ENCODE data around the gene ZNF638.
A peak's percentile ranks its signal among the peaks of the same experiment; 100 is the strongest.

The ZNF638 gene

DNA sequence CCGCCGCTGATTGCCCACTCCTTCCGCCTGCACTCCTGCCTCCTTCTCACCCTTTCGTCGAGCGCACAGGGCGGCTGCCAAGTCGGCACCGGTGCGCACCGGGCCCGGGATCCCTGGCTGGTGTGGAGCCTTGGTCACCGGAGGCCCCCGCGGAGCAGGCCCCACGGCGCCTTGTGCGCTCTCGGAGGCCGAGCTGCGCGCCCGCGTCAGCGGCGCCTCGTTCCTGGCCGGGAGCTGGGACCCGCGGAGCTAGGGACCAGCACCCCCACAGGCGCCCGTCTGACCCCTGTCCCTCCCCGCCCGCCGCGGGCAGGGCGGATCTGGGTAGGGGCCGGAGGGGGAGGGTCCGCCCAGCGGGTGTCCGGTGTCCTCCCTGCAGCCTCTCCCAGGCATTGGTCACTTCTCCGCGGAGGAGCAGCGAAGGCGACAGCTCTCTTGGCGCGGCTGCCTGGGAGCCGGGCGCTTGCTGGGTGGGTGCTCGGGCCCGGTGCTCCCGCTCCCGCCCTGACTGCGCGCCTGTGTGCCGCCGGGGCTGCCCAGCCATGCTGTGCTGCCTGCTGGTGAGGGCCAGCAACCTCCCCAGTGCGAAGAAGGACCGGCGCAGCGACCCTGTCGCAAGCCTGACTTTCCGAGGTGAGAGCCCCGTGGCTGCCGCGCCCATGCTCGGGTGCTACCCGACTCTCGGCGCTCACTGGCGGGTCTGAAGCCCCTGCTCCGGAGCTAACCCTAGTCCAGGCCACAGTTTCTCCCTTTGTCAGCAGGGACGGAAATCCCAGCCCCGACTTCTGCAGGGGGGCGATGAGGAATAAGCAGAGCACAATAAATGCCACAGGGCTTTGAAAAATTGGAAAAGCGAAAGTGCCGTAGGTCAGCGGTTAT lies 135.0 kb downstream of the ZNF638 start (continued):
- TF ChIP-seq ZNF335 (tag by site-specific recombination; conservative IDR thresholded peaks at IDR 0.05): peak; percentile 77
- no peak for TF ChIP-seq ZNF146 (tag by site-specific recombination; IDR thresholded peaks at IDR 0.05)
- TF ChIP-seq ZNF776 (tag by site-specific recombination; IDR thresholded peaks at IDR 0.05; ENCODE audit: borderline replicate concordance): no peak
- peak; percentile 84 for TF ChIP-seq ZIC2 (tag by site-specific recombination; IDR thresholded peaks at IDR 0.05)
- TF ChIP-seq, protein P1, sequence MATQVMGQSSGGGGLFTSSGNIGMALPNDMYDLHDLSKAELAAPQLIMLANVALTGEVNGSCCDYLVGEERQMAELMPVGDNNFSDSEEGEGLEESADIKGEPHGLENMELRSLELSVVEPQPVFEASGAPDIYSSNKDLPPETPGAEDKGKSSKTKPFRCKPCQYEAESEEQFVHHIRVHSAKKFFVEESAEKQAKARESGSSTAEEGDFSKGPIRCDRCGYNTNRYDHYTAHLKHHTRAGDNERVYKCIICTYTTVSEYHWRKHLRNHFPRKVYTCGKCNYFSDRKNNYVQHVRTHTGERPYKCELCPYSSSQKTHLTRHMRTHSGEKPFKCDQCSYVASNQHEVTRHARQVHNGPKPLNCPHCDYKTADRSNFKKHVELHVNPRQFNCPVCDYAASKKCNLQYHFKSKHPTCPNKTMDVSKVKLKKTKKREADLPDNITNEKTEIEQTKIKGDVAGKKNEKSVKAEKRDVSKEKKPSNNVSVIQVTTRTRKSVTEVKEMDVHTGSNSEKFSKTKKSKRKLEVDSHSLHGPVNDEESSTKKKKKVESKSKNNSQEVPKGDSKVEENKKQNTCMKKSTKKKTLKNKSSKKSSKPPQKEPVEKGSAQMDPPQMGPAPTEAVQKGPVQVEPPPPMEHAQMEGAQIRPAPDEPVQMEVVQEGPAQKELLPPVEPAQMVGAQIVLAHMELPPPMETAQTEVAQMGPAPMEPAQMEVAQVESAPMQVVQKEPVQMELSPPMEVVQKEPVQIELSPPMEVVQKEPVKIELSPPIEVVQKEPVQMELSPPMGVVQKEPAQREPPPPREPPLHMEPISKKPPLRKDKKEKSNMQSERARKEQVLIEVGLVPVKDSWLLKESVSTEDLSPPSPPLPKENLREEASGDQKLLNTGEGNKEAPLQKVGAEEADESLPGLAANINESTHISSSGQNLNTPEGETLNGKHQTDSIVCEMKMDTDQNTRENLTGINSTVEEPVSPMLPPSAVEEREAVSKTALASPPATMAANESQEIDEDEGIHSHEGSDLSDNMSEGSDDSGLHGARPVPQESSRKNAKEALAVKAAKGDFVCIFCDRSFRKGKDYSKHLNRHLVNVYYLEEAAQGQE (tag by site-specific recombination; IDR thresholded peaks at IDR 0.05): no peak
- peak; percentile 65 for TF ChIP-seq PRDM1 (tag by site-specific recombination; IDR thresholded peaks at IDR 0.05)
- TF ChIP-seq, protein P2, sequence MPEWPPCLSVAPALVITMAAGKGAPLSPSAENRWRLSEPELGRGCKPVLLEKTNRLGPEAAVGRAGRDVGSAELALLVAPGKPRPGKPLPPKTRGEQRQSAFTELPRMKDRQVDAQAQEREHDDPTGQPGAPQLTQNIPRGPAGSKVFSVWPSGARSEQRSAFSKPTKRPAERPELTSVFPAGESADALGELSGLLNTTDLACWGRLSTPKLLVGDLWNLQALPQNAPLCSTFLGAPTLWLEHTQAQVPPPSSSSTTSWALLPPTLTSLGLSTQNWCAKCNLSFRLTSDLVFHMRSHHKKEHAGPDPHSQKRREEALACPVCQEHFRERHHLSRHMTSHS (tag by site-specific recombination; IDR thresholded peaks at IDR 0.05): no peak
- peak; percentile 38; the same call in 1 of the 2 replicates for TF ChIP-seq ZBTB20 (tag by site-specific recombination; IDR thresholded peaks at IDR 0.05)
- TF ChIP-seq ZSCAN16 (tag by site-specific recombination; IDR thresholded peaks at IDR 0.05): no peak
- TF ChIP-seq ZNF664 (tag by site-specific recombination; IDR thresholded peaks at IDR 0.05): no peak
- TF ChIP-seq ZNF37A (tag by site-specific recombination; IDR thresholded peaks at IDR 0.05): no peak
- no peak for TF ChIP-seq YY2 (tag by site-specific recombination; IDR thresholded peaks at IDR 0.05)
- TF ChIP-seq ZNF112 (tag by site-specific recombination; IDR thresholded peaks at IDR 0.05): no peak
- no peak for TF ChIP-seq ZNF521 (tag by site-specific recombination; IDR thresholded peaks at IDR 0.05)
- TF ChIP-seq, protein P3, sequence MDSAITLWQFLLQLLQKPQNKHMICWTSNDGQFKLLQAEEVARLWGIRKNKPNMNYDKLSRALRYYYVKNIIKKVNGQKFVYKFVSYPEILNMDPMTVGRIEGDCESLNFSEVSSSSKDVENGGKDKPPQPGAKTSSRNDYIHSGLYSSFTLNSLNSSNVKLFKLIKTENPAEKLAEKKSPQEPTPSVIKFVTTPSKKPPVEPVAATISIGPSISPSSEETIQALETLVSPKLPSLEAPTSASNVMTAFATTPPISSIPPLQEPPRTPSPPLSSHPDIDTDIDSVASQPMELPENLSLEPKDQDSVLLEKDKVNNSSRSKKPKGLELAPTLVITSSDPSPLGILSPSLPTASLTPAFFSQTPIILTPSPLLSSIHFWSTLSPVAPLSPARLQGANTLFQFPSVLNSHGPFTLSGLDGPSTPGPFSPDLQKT (IDR thresholded peaks at IDR 0.05; ENCODE audit: borderline replicate concordance, low read depth, low read length): no peak
- peak; percentile 56 for TF ChIP-seq GLIS2 (tag by site-specific recombination; IDR thresholded peaks at IDR 0.05)
- TF ChIP-seq, protein P4, sequence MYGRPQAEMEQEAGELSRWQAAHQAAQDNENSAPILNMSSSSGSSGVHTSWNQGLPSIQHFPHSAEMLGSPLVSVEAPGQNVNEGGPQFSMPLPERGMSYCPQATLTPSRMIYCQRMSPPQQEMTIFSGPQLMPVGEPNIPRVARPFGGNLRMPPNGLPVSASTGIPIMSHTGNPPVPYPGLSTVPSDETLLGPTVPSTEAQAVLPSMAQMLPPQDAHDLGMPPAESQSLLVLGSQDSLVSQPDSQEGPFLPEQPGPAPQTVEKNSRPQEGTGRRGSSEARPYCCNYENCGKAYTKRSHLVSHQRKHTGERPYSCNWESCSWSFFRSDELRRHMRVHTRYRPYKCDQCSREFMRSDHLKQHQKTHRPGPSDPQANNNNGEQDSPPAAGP (tag by site-specific recombination; IDR thresholded peaks at IDR 0.05): peak; percentile 78; the same call in 1 of the 2 replicates

DNA sequence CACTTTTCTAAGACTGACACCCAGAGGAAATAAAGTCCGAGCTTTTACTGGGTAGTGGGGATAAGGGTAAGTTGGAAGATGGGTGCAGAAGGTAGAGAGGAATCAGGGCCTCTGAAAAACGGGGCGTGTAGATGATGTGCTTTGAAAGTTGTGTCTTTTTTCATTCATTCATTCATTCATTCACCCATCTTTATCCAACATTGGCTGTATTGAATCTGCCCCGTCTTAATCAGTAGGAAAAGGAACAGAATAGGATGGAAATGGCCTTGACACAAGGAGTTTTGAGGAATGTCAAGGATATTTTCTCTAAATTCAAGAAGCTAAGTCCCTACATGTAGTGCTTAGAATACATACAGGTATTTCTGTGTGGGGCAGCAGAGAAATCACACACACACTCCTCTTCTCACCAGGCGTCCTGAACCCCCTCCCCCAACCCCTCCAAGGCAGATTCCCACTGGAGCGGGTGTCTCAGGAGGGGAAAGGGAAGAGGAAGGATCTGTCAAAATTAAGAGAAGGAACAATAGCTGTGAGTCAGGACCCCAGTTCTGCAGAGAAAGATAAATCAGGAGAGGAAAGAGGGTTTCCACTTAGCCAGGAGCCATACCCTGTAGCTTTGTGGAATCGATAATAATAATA lies 135.7 kb downstream of the ZNF638 start:
- ChIA-PET CTCF (interaction anchor here (1.0 to 2.6 kb wide), 6 partner anchors 14 to 244 kb away, joined by 3 to 10 read pairs (median 4); partner anchors contain the start of gene ZNF638), POLR2A (no interaction called here)
- no peak for TF ChIP-seq ZEB2 (tag by site-specific recombination; IDR thresholded peaks at IDR 0.05)
- 0 out of 2 replicates have a peak, but pooled peaks have one; percentile 12 for TF ChIP-seq ZNF366 (tag by site-specific recombination; conservative IDR thresholded peaks at IDR 0.05)
- TF ChIP-seq ZNF629 (tag by site-specific recombination; IDR thresholded peaks at IDR 0.05): no peak
- peak; percentile 72; the same call in 1 of the 2 replicates for TF ChIP-seq ZNF24 (tag by site-specific recombination; IDR thresholded peaks at IDR 0.05)
- TF ChIP-seq ZNF473 (tag by site-specific recombination; IDR thresholded peaks at IDR 0.05): no peak
- TF ChIP-seq RBAK (tag by site-specific recombination; IDR thresholded peaks at IDR 0.05): no peak
- no peak for TF ChIP-seq ZNF16 (tag by site-specific recombination; IDR thresholded peaks at IDR 0.05; ENCODE audit: low read depth)
- TF ChIP-seq, protein P5, sequence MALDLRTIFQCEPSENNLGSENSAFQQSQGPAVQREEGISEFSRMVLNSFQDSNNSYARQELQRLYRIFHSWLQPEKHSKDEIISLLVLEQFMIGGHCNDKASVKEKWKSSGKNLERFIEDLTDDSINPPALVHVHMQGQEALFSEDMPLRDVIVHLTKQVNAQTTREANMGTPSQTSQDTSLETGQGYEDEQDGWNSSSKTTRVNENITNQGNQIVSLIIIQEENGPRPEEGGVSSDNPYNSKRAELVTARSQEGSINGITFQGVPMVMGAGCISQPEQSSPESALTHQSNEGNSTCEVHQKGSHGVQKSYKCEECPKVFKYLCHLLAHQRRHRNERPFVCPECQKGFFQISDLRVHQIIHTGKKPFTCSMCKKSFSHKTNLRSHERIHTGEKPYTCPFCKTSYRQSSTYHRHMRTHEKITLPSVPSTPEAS (tag by site-specific recombination; IDR thresholded peaks at IDR 0.05): no peak
- TF ChIP-seq ZNF138 (tag by site-specific recombination; IDR thresholded peaks at IDR 0.05; ENCODE audit: borderline replicate concordance): no peak
- Histone ChIP-seq H3K4me1 (ENCODE audit: control insufficient read depth, insufficient read depth, low read length) (no peaks in the 10 kb centered on the region), H3K27ac (ENCODE audit: extremely low read depth, low read depth, low read length) (no peak overlapping the region), H3K9me3 (ENCODE audit: control insufficient read depth, insufficient read depth, low read depth, low read length) (no peaks in the 10 kb centered on the region), H3K4me3 (ENCODE audit: low read depth, low read length) (peak overlapping the region; percentile 46), H3K36me3 (ENCODE audit: control insufficient read depth in 2 of 2, insufficient read depth in 1 of 2, low read length in 2 of 2) (no peaks in the 10 kb centered on the region)
